Measurements from ENCODE around the gene JPH3.

The JPH3 gene

DNA sequence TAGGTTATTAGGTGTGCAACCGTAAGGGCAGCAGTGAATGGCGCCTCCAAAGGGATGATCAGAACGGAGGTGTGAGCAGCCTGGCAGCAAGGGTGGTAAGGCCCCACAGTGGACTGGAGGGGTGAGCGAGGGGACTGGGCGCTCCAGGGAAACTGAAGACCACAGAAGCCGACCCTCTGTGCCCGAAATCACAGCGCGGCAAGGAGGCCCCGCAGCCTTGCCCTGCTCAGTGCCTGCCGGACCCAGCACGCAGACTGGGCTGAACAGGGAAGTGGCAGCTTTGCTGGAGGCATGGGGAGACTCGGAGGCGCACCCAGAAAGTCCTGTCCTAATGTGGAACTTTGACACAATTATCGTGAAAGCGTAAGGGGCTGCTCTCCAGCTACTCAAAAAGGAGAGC is 125.0 kb downstream of the JPH3 start:
- Histone ChIP-seq H3K27me3 (replicated peaks) (no peaks in the 10 kb centered on the region), H3K4me3 (ENCODE audit: low read depth, low read length) (no peak overlapping the region), H3K36me3 (replicated peaks) (peaks cover 2% of the 10 kb centered on the region), H3K27ac (peak overlapping the region; percentile 50)
- no peak for DNase-seq
- in situ Hi-C loops (cut with HindIII; ENCODE audit: low pct_ligation_motif_present, low sequenced_read_pairs), result no loop called here
- TF ChIP-seq, protein P1, sequence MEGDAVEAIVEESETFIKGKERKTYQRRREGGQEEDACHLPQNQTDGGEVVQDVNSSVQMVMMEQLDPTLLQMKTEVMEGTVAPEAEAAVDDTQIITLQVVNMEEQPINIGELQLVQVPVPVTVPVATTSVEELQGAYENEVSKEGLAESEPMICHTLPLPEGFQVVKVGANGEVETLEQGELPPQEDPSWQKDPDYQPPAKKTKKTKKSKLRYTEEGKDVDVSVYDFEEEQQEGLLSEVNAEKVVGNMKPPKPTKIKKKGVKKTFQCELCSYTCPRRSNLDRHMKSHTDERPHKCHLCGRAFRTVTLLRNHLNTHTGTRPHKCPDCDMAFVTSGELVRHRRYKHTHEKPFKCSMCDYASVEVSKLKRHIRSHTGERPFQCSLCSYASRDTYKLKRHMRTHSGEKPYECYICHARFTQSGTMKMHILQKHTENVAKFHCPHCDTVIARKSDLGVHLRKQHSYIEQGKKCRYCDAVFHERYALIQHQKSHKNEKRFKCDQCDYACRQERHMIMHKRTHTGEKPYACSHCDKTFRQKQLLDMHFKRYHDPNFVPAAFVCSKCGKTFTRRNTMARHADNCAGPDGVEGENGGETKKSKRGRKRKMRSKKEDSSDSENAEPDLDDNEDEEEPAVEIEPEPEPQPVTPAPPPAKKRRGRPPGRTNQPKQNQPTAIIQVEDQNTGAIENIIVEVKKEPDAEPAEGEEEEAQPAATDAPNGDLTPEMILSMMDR (IDR thresholded peaks at IDR 0.05; ENCODE audit: low read depth, low read length, missing control alignments), result no peak

DNA sequence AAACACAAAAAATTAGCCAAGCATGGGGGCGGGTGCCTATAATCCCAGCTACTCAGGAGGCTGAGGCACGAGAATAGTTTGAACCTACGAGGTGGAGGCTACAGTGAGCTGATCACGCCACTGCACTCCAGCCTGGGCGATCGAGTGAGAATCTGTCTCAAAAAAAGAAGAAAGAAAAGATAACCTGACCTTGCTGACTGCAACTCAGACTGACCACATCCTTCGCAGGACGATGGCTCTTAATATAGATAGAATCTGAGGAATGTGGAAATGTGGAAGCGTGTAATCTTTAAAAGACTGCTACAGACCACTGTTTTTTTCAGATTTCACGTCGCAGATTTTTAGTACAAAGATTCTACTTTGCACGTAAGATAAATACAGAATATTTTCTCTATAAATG is 125.7 kb downstream of the JPH3 start:
- Histone ChIP-seq H3K27ac (peak overlapping the region; percentile 50), H3K4me3 (ENCODE audit: low read depth, low read length) (no peak overlapping the region), H3K36me3 (replicated peaks) (peaks cover 2% of the 10 kb centered on the region), H3K27me3 (replicated peaks) (no peaks in the 10 kb centered on the region)
- in situ Hi-C loops (cut with HindIII; ENCODE audit: low pct_ligation_motif_present, low sequenced_read_pairs), result no loop called here
- peak; percentile 79 for DNase-seq
- TF ChIP-seq, protein P1 (IDR thresholded peaks at IDR 0.05; ENCODE audit: low read depth, low read length, missing control alignments), result no peak

DNA sequence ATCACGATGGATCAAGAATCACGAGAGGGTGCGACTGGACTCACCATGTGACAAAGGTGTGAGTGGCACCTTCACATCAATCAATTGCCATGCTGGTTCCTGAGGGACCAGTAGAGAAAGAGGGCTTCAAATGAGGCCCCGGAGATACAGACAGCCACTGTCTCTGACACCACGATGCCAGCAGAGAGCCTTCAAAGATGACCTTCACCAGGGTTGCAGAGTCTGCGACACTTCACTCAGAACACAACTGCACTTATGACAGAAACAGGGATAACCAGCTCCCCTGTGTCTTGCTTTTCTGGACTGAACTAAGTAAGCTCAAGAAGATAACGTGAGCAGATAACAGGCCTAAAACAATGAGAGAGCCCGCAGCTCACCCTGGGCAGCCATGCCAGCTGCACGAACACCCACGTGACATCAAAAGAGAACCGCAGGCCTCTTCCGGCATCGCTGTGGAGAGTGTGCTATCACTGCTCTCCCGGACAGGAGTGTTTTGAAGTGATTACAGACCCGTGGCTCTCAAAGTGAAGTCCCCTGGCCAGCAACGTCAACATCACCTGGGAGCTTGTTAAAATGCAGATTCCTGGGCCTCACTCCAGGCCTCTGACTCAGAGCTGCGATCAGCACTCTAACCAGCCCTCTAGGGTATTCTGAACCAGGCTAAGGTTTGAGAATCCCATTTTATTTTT is 127.1 kb downstream of the JPH3 start:
- in situ Hi-C loops (cut with HindIII; ENCODE audit: low pct_ligation_motif_present, low sequenced_read_pairs), result no loop called here

DNA sequence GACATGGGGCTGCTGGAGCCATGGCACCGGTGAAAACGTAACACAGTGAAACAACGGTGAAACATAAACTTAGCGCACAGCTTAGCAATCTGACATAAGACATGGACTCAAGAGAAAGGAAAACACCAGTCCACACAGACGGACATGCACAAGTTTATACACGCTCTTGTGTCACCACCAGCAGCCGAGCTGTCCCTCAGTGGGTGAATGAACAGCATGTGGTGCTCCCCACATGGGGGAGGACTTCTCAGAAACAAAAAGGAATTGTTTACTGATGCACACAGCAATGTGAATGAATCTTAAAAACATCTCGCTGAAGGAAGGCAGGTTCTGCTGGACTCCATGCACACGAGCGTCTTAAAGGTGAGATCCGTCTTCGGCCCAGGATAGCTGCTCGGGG is 129.3 kb downstream of the JPH3 start:
- in situ Hi-C loops (cut with HindIII; ENCODE audit: low pct_ligation_motif_present, low sequenced_read_pairs), result no loop called here
- H3K27me3 ChIP-seq (replicated peaks), result no peaks in the 10 kb centered on the region
- H3K4me3 ChIP-seq (ENCODE audit: low read depth, low read length), result no peak overlapping the region
- peaks cover 2% of the 10 kb centered on the region for H3K36me3 ChIP-seq (replicated peaks)
- no peak overlapping the region for H3K27ac ChIP-seq
- no peak for DNase-seq
- TF ChIP-seq, protein P1 (IDR thresholded peaks at IDR 0.05; ENCODE audit: low read depth, low read length, missing control alignments), result no peak

More for the DNA sequence above, 127.1 kb downstream of the JPH3 start:
- peaks cover 2% of the 10 kb centered on the region for H3K36me3 ChIP-seq (replicated peaks)
- TF ChIP-seq, protein P1 (IDR thresholded peaks at IDR 0.05; ENCODE audit: low read depth, low read length, missing control alignments), result no peak
- no peak overlapping the region for H3K27ac ChIP-seq
- no peaks in the 10 kb centered on the region for H3K27me3 ChIP-seq (replicated peaks)
- H3K4me3 ChIP-seq (ENCODE audit: low read depth, low read length), result no peak overlapping the region
- no peak for DNase-seq

DNA sequence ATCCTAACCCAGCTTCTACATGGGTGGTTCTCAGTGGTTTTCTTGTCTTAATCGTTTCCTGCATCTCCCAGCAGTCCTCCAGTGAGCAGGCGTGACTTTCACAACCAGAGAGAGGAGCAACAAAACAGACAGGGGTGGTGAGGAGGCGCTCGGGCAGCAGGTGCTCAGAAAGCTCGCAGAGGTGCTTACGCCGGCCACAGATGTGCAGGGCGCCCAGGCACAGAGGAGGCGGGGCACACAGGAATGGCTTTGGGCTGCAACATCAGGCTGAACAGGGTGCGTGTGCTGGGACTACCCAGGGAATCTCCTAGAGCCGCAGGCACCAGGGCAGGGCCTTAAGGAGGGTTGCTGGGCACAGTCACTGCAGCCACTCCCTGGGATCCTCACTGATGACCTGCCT is 130.9 kb downstream of the JPH3 start:
- H3K36me3 ChIP-seq (replicated peaks), result peaks cover 2% of the 10 kb centered on the region
- H3K4me3 ChIP-seq (ENCODE audit: low read depth, low read length), result no peak overlapping the region
- TF ChIP-seq, protein P1 (IDR thresholded peaks at IDR 0.05; ENCODE audit: low read depth, low read length, missing control alignments), result no peak
- H3K27me3 ChIP-seq (replicated peaks), result no peaks in the 10 kb centered on the region
- in situ Hi-C loops (cut with HindIII; ENCODE audit: low pct_ligation_motif_present, low sequenced_read_pairs), result no loop called here
- H3K27ac ChIP-seq, result no peak overlapping the region
- no peak for DNase-seq

DNA sequence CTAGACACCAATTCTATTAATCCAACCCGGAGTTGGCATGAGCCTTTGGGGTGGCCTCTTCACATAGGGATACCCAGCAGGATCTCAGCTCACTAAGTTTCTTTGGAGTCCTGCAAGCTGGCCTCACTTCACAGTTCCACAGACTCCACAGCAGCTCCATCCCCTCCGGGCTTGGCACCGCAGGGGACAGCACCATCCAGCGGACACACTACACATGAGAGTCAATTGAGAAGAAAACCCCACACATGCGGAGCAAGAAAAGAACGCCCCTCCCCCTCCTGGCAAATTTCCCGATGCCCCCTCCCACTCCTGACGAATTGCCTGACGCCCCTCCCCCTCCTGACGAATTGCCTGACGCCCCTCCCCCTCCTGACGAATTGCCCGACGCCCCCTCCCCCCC is 132.3 kb downstream of the JPH3 start:
- no peak for DNase-seq
- Histone ChIP-seq H3K27me3 (replicated peaks) (no peaks in the 10 kb centered on the region), H3K4me3 (ENCODE audit: low read depth, low read length) (no peak overlapping the region), H3K36me3 (replicated peaks) (no peaks in the 10 kb centered on the region), H3K27ac (no peak overlapping the region)
- in situ Hi-C loops (cut with HindIII; ENCODE audit: low pct_ligation_motif_present, low sequenced_read_pairs), result no loop called here
- TF ChIP-seq, protein P1 (IDR thresholded peaks at IDR 0.05; ENCODE audit: low read depth, low read length, missing control alignments), result peak; percentile 10

Data from brain microvascular endothelial cell (primary cell).